GM12878 (cell line): Measurements from ENCODE around the gene CCL19. TPM values are rescaled to one million over a fixed set of nuclear protein-coding genes. Genes with fewer than 3 reads are reported as not detected.

ENCODE experiments used
- ATAC-seq: fragments of 200-7000 bp; cut with Tn5 transposase; 3 replicates; pipeline ENCODE4 v1.9.1; 2020; ENCODE audit warnings: mild to moderate bottlenecking, moderate library complexity
- BruUV-seq: library from RNA; stranded (reverse); fragments of 400-500 nt; replicated peaks from 2 replicates; lab custom pipeline; 2021; lab: Mats Ljungman, UMichigan
- CTCF ChIA-PET: fragments of 300-600 bp; sonication (Branson Sonifier 250); formaldehyde crosslinking; extraction: SDS; loops from one replicate; lab custom pipeline; 2021; ENCODE audit warnings: inconsistent platforms; lab: Yijun Ruan, JAX
- POLR2A ChIA-PET: fragments of 350-600 bp; formaldehyde crosslinking; extraction: SDS; loops from one replicate; lab custom pipeline; 2021; ENCODE audit warnings: inconsistent platforms; lab: Charles Lee
- RAD21 ChIA-PET: fragments of 300-600 bp; sonication (Branson Sonifier 250); formaldehyde crosslinking; loops from one replicate; lab custom pipeline; 2023; ENCODE audit warnings: antibody characterized with exemption; ENCODE audit not compliant: unreplicated experiment; lab: Charles Lee
- SMC1A ChIA-PET: fragments of 300-600 bp; sonication (Branson Sonifier 250); formaldehyde crosslinking; loops from one replicate; lab custom pipeline; 2023; ENCODE audit not compliant: unreplicated experiment, uncharacterized antibody; lab: Charles Lee
- DNase-seq: peaks from one replicate; pipeline ENCODE4 v3.0.0-alpha.2; 2011; ENCODE audit warnings: low read depth, low spot score
- FAIRE-seq: peaks from 3 replicates; lab custom pipeline; 2011; peaks lifted over from hg19 to GRCh38; lab: Jason Lieb, UNC
- H2AFZ ChIP-seq: 2 replicates; pipeline ENCODE4 v1.6.0; 2011; ENCODE audit warnings: low read depth, low read length, control low read depth; ENCODE audit not compliant: control insufficient read depth
- H3K27ac ChIP-seq: 2 replicates; pipeline ENCODE4 v1.5.1; 2011; ENCODE audit warnings: control low read depth; ENCODE audit not compliant: control insufficient read depth, insufficient read depth
- H3K27me3 ChIP-seq, 2 experiments: replicated peaks in 1 of 2; 2 replicates each; pipeline versions ENCODE4 v1.6.0 to v1.6.1; 2011; ENCODE audit warnings: low read length in 1 of 2; ENCODE audit not compliant: control insufficient read depth in 2 of 2, insufficient read depth in 2 of 2
- H3K36me3 ChIP-seq, 2 experiments: 2 replicates each; pipeline ENCODE4 v1.5.1; 2011; ENCODE audit warnings: low read length in 1 of 2; ENCODE audit not compliant: control insufficient read depth in 2 of 2, insufficient read depth in 2 of 2
- H3K4me1 ChIP-seq: 2 replicates; pipeline ENCODE4 v1.6.1; 2011; ENCODE audit warnings: mild to moderate bottlenecking, low read length, moderate library complexity, mixed read lengths; ENCODE audit not compliant: control insufficient read depth, insufficient read depth
- H3K4me2 ChIP-seq: 2 replicates; pipeline ENCODE4 v1.6.0; 2011; ENCODE audit warnings: control low read depth; ENCODE audit not compliant: control insufficient read depth, insufficient read depth
- H3K4me3 ChIP-seq: fragments of 200-600 bp; sonication (generic); 2 replicates; pipeline ENCODE4 v1.5.1; 2016
- H3K79me2 ChIP-seq: 2 replicates; pipeline ENCODE4 v1.6.0; 2011; ENCODE audit warnings: low read length; ENCODE audit not compliant: control insufficient read depth, insufficient read depth
- H3K9ac ChIP-seq: 2 replicates; pipeline ENCODE4 v1.8.0; 2011; ENCODE audit warnings: low read length, control low read depth, mixed read lengths; ENCODE audit not compliant: control insufficient read depth, insufficient read depth
- H3K9me3 ChIP-seq: replicated peaks from 3 replicates; pipeline ENCODE4 v1.5.1; 2011; ENCODE audit warnings: mild to moderate bottlenecking, low read length; ENCODE audit not compliant: control insufficient read depth, insufficient read depth
- H4K20me1 ChIP-seq: 2 replicates; pipeline ENCODE4 v1.6.0; 2011; ENCODE audit not compliant: control insufficient read depth, insufficient read depth
- ELK1 ChIP-seq: IDR thresholded peaks from 2 replicates; pipeline ENCODE4 v1.6.1; 2012; ENCODE audit warnings: low read depth, low read length, improper control_type of control experiment
- FOXM1 ChIP-seq: IDR thresholded peaks from 2 replicates; pipeline ENCODE4 v1.6.1; 2012; ENCODE audit warnings: low read depth, mild to moderate bottlenecking, inconsistent platforms, low read length, moderate library complexity
- HDAC6 ChIP-seq: fragments of 200-600 bp; sonication (generic); IDR thresholded peaks from one replicate; pipeline ENCODE4 v1.8.0; 2017; ENCODE audit warnings: antibody characterized with exemption; ENCODE audit not compliant: unreplicated experiment
- MEF2A ChIP-seq: IDR thresholded peaks from 2 replicates; pipeline ENCODE4 v1.6.1; 2011; ENCODE audit warnings: low read depth, mild to moderate bottlenecking, low read length, moderate library complexity; ENCODE audit not compliant: insufficient read depth
- NFIC ChIP-seq: IDR thresholded peaks from 2 replicates; pipeline ENCODE4 v1.6.1; 2012; ENCODE audit warnings: low read depth, mild to moderate bottlenecking, inconsistent platforms, low read length, moderate library complexity
- NFXL1 ChIP-seq: fragments of 450-650 bp; IDR thresholded peaks from 2 replicates; pipeline ENCODE4 v1.6.1; 2017; ENCODE audit warnings: antibody characterized with exemption, mild to moderate bottlenecking, borderline replicate concordance
- NR2C1 ChIP-seq: fragments of 450-650 bp; IDR thresholded peaks from 2 replicates; pipeline ENCODE4 v1.6.1; 2017; ENCODE audit warnings: antibody characterized with exemption, mild to moderate bottlenecking, moderate library complexity
- PML ChIP-seq: IDR thresholded peaks from 2 replicates; pipeline ENCODE4 v1.6.1; 2012; ENCODE audit warnings: low read length, inconsistent platforms
- POLR2AphosphoS2 ChIP-seq: IDR thresholded peaks from 2 replicates; pipeline ENCODE4 v1.6.1; 2011; ENCODE audit warnings: low read depth, mild to moderate bottlenecking, low read length, improper control_type of control experiment, moderate library complexity
- RBBP5 ChIP-seq: fragments of 200-600 bp; sonication (generic); conservative IDR thresholded peaks from 2 replicates; pipeline ENCODE4 v1.6.1; 2016
- RELB ChIP-seq: fragments of 450-650 bp; IDR thresholded peaks from 2 replicates; pipeline ENCODE4 v1.6.1; 2017; ENCODE audit warnings: low read depth, mild to moderate bottlenecking, moderate library complexity
- REST ChIP-seq: IDR thresholded peaks from 2 replicates; pipeline ENCODE4 v1.6.1; 2012; ENCODE audit warnings: mild to moderate bottlenecking, low read depth, low read length
- RFX5 ChIP-seq: IDR thresholded peaks from 2 replicates; pipeline ENCODE4 v1.6.1; 2011; ENCODE audit warnings: low read depth, low read length, improper control_type of control experiment
- SP1 ChIP-seq: IDR thresholded peaks from one replicate; pipeline ENCODE4 v1.6.1; 2011; ENCODE audit warnings: low read depth, low read length
- SREBF1 ChIP-seq: IDR thresholded peaks from 2 replicates; pipeline ENCODE4 v1.6.1; 2012; ENCODE audit warnings: mild to moderate bottlenecking, low read length
- STAT3 ChIP-seq: IDR thresholded peaks from 2 replicates; pipeline ENCODE4 v1.6.1; 2011; ENCODE audit warnings: low read depth, low read length, improper control_type of control experiment
- WGBS: methylation state at CpG from one replicate; pipeline ENCODE4 v1.1.6; 2016; ENCODE audit warnings: low lambda C conversion rate; ENCODE audit not compliant: insufficient replicate concordance, insufficient coverage; ENCODE audit errors: missing lambda C conversion rate; 5-methylcytosine and 5-hydroxymethylcytosine counted together
- in situ Hi-C: fragments of 300-500 bp; cut with MboI; formaldehyde crosslinking; loops from 9 replicates; pipeline ENCODE4 v1.14.3; 2018; ENCODE audit warnings: mixed read lengths
- intact Hi-C: fragments of 100-400 bp; cut with micrococcal nuclease; formaldehyde crosslinking; loops from one replicate; pipeline ENCODE4 v1.14.2; 2022; ENCODE audit not compliant: unreplicated experiment
- polyA plus RNA-seq, 11 experiments: library from polyadenylated mRNA; depleted of rRNA in 4 of 11; unstranded in 6 of 11; stranded (reverse) in 5 of 11; fragments of >200 nt; fragmentation: Nextera tagmentation in 4 of 11; fragmentation: Illumina TruSeq in 1 of 11; extraction: Ambion mirVana in 4 of 11; extraction: Trizol in 1 of 11; gene quantifications; 1 replicate in 1 of 11; 2 replicates in 10 of 11; pipeline versions ENCODE4 v1.2.1 to v1.2.3, GENCODE V29; 2011 to 2016; ENCODE audit warnings: inconsistent platforms in 2 of 11, missing spikeins in 2 of 11, low read depth in 1 of 11
- total RNA-seq, 4 experiments: library from RNA; depleted of rRNA in 3 of 4; stranded (reverse); fragments of >200 nt in 3 of 4; fragmentation: Illumina TruSeq in 1 of 4; extraction: Trizol in 1 of 4; gene quantifications; 2 replicates each; pipeline versions ENCODE4 v1.2.1 to v1.2.3, GENCODE V29; 2013 to 2021

CCL19 gene
- total and polyA plus RNA-seq, 10 of the 15 experiments (the other 5 are each of a cell fraction or from before 2014, with no cell fraction given) = 0.42 to 0.69 TPM; not detected in 8

GRCh38 chr9:34684145-34684544 is 6.9 kb downstream of the CCL19 start (continued):
- TF ChIP-seq FOXM1 = no peak
- TF ChIP-seq STAT3 = no peak
- no peak for TF ChIP-seq NR2C1

GRCh38 chr9:34675869-34676268 is 15.2 kb downstream of the CCL19 start:
- no TSS peak for BruUV-seq
- Histone ChIP-seq H2AFZ (no peak overlapping the region), H3K36me3 (no peaks in the 10 kb centered on the region), H3K27me3 (no peaks in the 10 kb centered on the region), H3K9ac (no peak overlapping the region), H4K20me1 (no peaks in the 10 kb centered on the region), H3K4me3 (no peak overlapping the region), H3K4me1 (no peaks in the 10 kb centered on the region), H3K79me2 (no peaks in the 10 kb centered on the region), H3K9me3 (no peaks in the 10 kb centered on the region), H3K4me2 (no peak overlapping the region), H3K27ac (no peak overlapping the region)
- WGBS = 65% methylated on average over 2 of the region's 2 CpGs
- intact Hi-C loops (loop anchor here (1.0 kb wide), 1 partner anchor 26 kb away; no protein-coding TSS in a partner anchor), in situ Hi-C loops (no loop called here)
- TF ChIP-seq ELK1 (no peak), PML (no peak), RFX5 (no peak), POLR2AphosphoS2 (no peak), MEF2A (no peak), NFXL1 (no peak), NFIC (no peak), HDAC6 (no peak), SP1 (no peak), SREBF1 (no peak), RBBP5 (no peak), RELB (no peak), REST (no peak)
- FAIRE-seq (no peak), DNase-seq (no peak), ATAC-seq (no peak)
- ChIA-PET RAD21 (no interaction called here), SMC1A (interaction anchor here (1.1 kb wide), 1 partner anchor 310 kb away, joined by 3 read pairs; no protein-coding TSS in a partner anchor), CTCF (interaction anchor here (0.8 to 3.3 kb wide), 6 partner anchors 10 to 39 kb away, joined by 3 to 23 read pairs (median 4); partner anchors contain the start of gene SIGMAR1), POLR2A (no interaction called here)
